GM12874 (cell line): ENCODE results near the gene CYB561.

ENCODE experiments used
- CTCF ChIP-seq: IDR thresholded peaks from 2 replicates; pipeline ENCODE4 v1.5.1; 2011; ENCODE audit warnings: low read depth, mild to moderate bottlenecking, control low read depth, low read length, moderate library complexity; ENCODE audit not compliant: insufficient read depth

Gene CYB561

GRCh38 chr17:63434951-63435571 lies 11.0 kb downstream of the CYB561 start:
- no peak for TF ChIP-seq CTCF

GRCh38 chr17:63433746-63434591 lies 12.1 kb downstream of the CYB561 start:
- no peak for TF ChIP-seq CTCF

GRCh38 chr17:63431939-63432804 lies 13.9 kb downstream of the CYB561 start:
- no peak for TF ChIP-seq CTCF

- TF ChIP-seq CTCF = no peak
Measured at GRCh38 chr17:63431618-63431938, 14.5 kb downstream of the CYB561 start.

GRCh38 chr17:63430223-63430622 lies 15.9 kb downstream of the CYB561 start:
- TF ChIP-seq CTCF = no peak

- TF ChIP-seq CTCF = no peak
Measured at GRCh38 chr17:63429766-63430165, 16.3 kb downstream of the CYB561 start.

GRCh38 chr17:63426917-63427308 lies 19.2 kb downstream of the CYB561 start:
- TF ChIP-seq CTCF = no peak
